Neural crest cell (in vitro differentiated cells): ENCODE data around the gene CD99. TPM values are rescaled to one million over a fixed set of nuclear protein-coding genes. Genes with fewer than 3 reads are reported as not detected.

ENCODE experiments used
- DNase-seq: peaks from one replicate; pipeline ENCODE4 v3.0.0; 2021; ENCODE audit warnings: low read depth, mixed read lengths, low spot score
- H3K27ac Mint-ChIP-seq: one replicate; pipeline ENCODE4 v1.8.0; 2021; ENCODE audit warnings: mild to moderate bottlenecking, mixed read lengths; ENCODE audit not compliant: unreplicated experiment
- H3K27me3 Mint-ChIP-seq: 2 replicates; pipeline ENCODE4 v1.8.0; 2021; ENCODE audit warnings: low read depth, mild to moderate bottlenecking, mixed read lengths
- H3K36me3 Mint-ChIP-seq: 2 replicates; pipeline ENCODE4 v1.8.0; 2021; ENCODE audit warnings: low read depth, mild to moderate bottlenecking, mixed read lengths
- H3K4me1 Mint-ChIP-seq: 2 replicates; pipeline ENCODE4 v1.8.0; 2021; ENCODE audit warnings: mixed read lengths
- H3K4me3 Mint-ChIP-seq: one replicate; pipeline ENCODE4 v1.8.0; 2021; ENCODE audit warnings: mild to moderate bottlenecking, mixed read lengths
- H3K9me3 Mint-ChIP-seq: 2 replicates; pipeline ENCODE4 v1.8.0; 2021; ENCODE audit warnings: mixed read lengths
- CTCF ChIP-seq: fragments of 200-600 bp; sonication (generic); conservative IDR thresholded peaks from 2 replicates; pipeline ENCODE4 v1.5.0; 2021; ENCODE audit warnings: antibody characterized with exemption, mild to moderate bottlenecking
- total RNA-seq: library from RNA; stranded (reverse); gene quantifications from 2 replicates; pipeline ENCODE4 v1.2.1, GENCODE V29; 2021

The CD99 gene
- total RNA-seq, 1 donor from 2014 or later = 165 TPM

GRCh38 chrX:2703991-2704369, 12.9 kb downstream of the CD99 start:
- Mint-ChIP-seq H3K27ac (no peak overlapping the region), H3K4me3 (no peak overlapping the region), H3K27me3 (no peaks in the 10 kb centered on the region), H3K4me1 (peaks cover 65% of the 10 kb centered on the region), H3K36me3 (peaks cover 11% of the 10 kb centered on the region), H3K9me3 (peaks cover 6% of the 10 kb centered on the region)
- DNase-seq = no peak
- no peak for TF ChIP-seq CTCF

DNA sequence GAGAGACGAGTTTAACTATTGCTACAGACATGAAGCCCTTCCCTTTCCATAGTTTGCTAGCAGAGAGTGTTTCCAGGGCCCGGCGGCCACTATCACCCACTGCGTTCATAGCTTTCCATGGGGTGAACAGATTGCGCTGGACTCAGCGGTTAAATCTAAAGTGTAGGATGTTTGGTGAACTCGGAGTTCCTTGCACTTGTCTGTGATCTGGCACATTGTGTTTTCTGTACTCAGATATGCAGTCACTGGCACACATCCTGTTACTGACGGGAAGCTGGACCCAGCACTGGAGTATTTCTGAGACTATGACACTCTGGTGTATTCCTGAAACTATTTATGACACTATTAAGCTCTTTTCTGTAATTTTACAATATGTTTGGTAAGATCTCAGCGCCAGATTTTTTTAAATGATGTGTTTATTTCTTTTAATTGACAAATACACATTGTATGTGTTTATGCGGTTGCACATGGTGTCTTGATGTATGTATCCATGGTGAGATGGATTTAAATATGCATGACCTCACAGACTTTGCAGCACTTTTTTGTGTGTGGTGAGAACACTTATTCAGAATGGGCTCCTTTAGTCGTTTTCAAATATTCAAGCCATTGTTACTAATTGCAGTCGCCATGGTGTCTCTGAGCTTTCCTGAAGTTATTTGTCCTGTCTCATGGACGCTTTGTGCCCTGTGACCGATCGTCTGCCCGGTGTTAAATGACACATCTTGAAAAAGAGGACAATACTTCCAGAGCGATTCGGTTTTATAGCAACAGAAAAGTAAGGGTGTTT, 14.1 kb downstream of the CD99 start:
- Mint-ChIP-seq H3K9me3 (peaks cover 5% of the 10 kb centered on the region), H3K27me3 (no peaks in the 10 kb centered on the region), H3K36me3 (peaks cover 5% of the 10 kb centered on the region), H3K27ac (peak overlapping the region; percentile 0), H3K4me3 (peak overlapping the region; percentile 0), H3K4me1 (peaks cover 72% of the 10 kb centered on the region)
- no peak for TF ChIP-seq CTCF
- no peak for DNase-seq

DNA sequence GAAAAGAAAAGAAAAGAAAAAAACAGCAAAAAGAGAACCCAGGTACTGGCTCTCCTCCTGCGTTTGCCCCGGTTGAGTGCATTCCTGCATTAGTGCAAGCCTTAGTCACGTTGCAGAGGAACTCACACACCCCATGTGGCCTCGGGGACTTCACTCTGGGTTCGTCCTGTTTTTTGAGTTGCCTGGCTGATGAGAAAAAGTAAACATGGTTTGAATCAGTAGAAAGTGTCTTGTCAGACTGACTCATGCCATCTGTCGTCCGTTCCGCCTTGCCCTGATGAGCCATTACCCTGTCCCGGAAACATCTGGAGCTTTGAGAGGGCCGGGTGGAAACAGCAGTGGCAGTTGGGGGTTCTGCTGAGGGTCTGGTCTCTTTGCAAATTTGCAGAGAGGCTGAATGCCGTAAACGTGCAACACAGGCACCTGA, 16.3 kb downstream of the CD99 start:
- H3K4me1 Mint-ChIP-seq = peaks cover 70% of the 10 kb centered on the region
- H3K27me3 Mint-ChIP-seq = no peaks in the 10 kb centered on the region
- no peak overlapping the region for H3K27ac Mint-ChIP-seq
- no peak for TF ChIP-seq CTCF
- no peak for DNase-seq
- H3K36me3 Mint-ChIP-seq = no peaks in the 10 kb centered on the region
- H3K4me3 Mint-ChIP-seq = peak overlapping the region; percentile 13
- H3K9me3 Mint-ChIP-seq = no peaks in the 10 kb centered on the region

DNA sequence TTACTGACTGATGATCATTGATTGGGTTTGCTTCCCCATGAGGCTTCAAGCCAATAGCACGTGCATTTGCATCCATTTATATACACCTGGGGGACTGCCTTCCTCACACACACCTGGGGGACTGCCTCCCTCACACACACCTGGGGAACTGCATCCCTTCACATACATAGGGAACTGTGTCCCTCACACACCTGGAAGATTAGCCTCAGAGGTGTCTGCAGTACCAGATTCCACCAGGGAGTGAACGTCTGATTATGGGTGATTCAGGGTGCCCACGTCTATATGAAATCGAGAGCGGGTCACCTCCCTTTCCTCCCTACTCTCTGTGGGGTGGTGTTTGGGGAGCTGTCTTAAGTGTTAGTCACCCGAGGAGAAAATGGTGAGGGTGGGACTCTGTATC, 16.9 kb downstream of the CD99 start:
- peak; percentile 25 for TF ChIP-seq CTCF
- no peaks in the 10 kb centered on the region for H3K27me3 Mint-ChIP-seq
- no peaks in the 10 kb centered on the region for H3K9me3 Mint-ChIP-seq
- H3K4me3 Mint-ChIP-seq = no peak overlapping the region
- H3K36me3 Mint-ChIP-seq = no peaks in the 10 kb centered on the region
- no peak for DNase-seq
- H3K27ac Mint-ChIP-seq = no peak overlapping the region
- peaks cover 69% of the 10 kb centered on the region for H3K4me1 Mint-ChIP-seq

GRCh38 chrX:2708592-2709188, 17.6 kb downstream of the CD99 start:
- H3K36me3 Mint-ChIP-seq = no peaks in the 10 kb centered on the region
- TF ChIP-seq CTCF = no peak
- H3K4me3 Mint-ChIP-seq = peak overlapping the region; percentile 42
- H3K27me3 Mint-ChIP-seq = no peaks in the 10 kb centered on the region
- no peak for DNase-seq
- peak overlapping the region; percentile 60 for H3K27ac Mint-ChIP-seq
- H3K4me1 Mint-ChIP-seq = peaks cover 62% of the 10 kb centered on the region
- no peaks in the 10 kb centered on the region for H3K9me3 Mint-ChIP-seq
